ENCODE results near the gene ANKRD22.

- TF ChIP-seq, protein P1, sequence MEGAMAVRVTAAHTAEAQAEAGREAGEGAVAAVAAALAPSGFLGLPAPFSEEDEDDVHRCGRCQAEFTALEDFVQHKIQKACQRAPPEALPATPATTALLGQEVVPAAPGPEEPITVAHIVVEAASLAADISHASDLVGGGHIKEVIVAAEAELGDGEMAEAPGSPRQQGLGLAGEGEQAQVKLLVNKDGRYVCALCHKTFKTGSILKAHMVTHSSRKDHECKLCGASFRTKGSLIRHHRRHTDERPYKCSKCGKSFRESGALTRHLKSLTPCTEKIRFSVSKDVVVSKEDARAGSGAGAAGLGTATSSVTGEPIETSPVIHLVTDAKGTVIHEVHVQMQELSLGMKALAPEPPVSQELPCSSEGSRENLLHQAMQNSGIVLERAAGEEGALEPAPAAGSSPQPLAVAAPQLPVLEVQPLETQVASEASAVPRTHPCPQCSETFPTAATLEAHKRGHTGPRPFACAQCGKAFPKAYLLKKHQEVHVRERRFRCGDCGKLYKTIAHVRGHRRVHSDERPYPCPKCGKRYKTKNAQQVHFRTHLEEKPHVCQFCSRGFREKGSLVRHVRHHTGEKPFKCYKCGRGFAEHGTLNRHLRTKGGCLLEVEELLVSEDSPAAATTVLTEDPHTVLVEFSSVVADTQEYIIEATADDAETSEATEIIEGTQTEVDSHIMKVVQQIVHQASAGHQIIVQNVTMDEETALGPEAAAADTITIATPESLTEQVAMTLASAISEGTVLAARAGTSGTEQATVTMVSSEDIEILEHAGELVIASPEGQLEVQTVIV (IDR thresholded peaks at IDR 0.05; ENCODE audit: borderline replicate concordance, partially characterized antibody): no peak
- TF ChIP-seq FOS (IDR thresholded peaks at IDR 0.05; ENCODE audit: borderline replicate concordance, extremely low read depth, insufficient read length): no peak
- no peak for TF ChIP-seq CTCF (IDR thresholded peaks at IDR 0.05 in 2 of 3, conservative IDR thresholded peaks at IDR 0.05 in 1 of 3; ENCODE audit: control insufficient read depth in 2 of 3, extremely low read depth in 1 of 3, insufficient read depth in 1 of 3, low read depth in 3 of 3, low read length in 3 of 3)
- no peak for TF ChIP-seq NRF1 (conservative IDR thresholded peaks at IDR 0.05; ENCODE audit: low read depth, low read length)
These were observed 23.3 kb downstream of the ANKRD22 start for GRCh38 chr10:88828310-88828709.

All from GM12878 (cell line).